NCI-H2029 treated with DMSO at 0.1 percent for 48 hours (cell line): ENCODE data around the gene FAM193A.
"Not testable (repeated sequence)": the region's sequence is repeated elsewhere in the genome, so short reads cannot be mapped to it uniquely, and the experiment has no call there.

Experiments
- DNase-seq: peaks from one replicate; lab custom pipeline; 2025; lab: John Stamatoyannopoulos, UW

FAM193A gene

DNA sequence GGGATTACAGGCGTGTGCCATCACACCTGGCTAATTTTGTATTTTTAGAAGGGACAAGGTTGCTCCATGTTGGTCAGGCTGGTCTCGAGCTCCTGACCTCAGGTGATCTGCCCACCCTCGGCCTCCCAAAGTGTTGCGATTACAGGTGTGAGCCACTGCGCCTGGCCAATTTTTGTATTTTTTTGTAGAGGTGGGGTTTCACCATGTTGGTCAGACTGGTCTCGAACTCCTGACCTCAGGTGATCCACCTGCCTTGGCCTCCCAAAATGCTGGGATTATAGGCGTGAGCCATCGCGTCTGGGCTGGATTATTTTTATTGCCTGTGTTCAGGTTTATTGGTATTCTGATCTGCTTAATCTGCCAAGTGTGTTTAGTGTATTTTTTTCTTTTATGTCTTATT lies 82.3 kb downstream of the FAM193A start:
- not testable (repeated sequence) for DNase-seq

DNA sequence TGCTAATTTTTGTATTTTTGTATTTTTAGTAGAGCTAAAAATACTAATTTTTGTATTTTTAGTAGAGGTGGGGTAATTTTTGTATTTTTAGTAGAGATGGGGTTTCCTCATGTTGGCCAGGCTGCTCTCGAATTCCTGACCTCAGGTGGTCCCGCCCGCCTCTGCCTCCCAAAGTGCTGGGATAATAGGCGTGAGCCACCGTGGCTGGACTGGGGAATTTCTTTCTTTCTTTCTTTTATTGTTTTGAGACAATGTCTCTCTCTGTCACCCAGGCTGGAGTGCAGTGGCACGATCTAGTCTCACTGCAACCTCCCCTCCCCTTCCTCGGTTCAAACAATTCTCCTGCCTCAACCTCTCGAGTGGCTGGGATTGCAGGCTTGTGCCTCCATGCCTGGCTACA lies 83.0 kb downstream of the FAM193A start:
- no peak for DNase-seq

DNA sequence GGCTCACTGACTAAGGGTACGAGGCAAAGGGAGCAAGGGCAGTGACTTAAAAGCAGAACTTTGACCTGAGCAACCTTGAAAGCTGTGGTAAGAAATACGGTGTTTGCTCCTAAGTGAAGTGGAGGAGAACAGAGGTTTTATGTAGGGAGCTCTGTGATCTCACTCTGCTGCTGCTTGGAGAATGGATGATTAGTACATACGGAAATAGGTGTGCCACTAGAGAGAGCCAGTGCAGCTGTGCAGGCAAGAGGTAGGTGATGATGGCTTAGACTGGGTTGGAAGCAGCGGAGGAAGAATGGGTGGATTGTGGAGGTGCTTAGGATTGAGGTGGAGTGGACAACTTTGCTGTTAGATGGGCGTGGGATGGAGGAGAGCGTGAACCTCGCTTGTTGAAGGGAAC lies 85.0 kb downstream of the FAM193A start:
- no peak for DNase-seq

DNA sequence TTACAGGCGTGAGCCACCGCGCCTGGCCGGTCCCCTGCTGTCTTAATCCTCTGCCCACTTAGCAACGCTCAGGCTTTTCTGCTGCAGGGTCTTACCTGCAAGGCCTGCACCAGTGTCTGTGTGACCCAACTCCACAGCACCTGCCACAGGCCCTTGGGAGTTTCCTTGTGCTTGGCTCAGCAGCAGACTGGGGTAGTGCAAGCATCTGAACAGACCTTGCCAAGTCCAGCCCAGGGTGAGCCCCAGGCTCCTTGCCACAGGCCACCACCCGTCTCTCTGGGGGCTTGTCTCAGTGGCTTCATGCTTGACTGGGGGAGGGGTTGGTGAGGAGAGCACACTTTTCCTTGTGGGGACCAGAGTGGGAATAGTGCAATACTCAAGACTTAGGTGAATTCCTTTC lies 87.0 kb downstream of the FAM193A start:
- no peak for DNase-seq

DNA sequence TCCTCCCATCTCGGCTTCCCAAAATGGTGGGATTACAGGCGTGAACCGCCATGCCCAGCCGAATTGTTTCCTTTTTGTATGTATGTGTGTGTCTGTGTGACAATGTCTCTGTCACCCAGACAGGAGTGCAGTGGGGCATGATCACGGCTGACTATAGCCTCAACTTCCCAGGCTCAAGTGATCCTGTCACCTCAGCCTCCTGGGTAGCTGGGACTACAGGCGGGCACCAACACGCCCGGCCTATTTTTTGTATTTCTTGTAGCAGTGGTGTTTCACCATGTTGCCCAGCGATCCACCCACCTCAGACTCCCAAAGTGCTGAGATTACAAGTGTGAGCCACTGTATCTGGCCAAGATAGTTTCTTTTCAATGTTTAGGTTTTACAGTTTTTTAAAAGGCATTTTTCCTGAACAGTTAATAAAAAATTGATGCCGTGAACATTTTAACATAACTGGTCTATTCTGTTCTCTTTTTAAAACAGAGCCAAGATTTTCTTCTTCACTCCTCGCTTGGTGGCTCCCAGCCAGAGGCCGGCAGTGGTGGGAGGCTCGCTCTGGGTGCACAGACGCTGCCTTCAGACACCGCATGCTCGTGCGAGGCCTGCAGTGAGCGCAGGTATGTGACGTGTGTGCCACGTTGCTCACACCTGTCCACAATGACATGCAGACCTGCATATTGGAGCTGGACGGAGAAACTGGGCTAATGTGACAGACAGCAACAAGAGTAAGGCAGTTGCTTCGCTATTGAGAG lies 88.5 kb downstream of the FAM193A start:
- DNase-seq, result no peak

DNA sequence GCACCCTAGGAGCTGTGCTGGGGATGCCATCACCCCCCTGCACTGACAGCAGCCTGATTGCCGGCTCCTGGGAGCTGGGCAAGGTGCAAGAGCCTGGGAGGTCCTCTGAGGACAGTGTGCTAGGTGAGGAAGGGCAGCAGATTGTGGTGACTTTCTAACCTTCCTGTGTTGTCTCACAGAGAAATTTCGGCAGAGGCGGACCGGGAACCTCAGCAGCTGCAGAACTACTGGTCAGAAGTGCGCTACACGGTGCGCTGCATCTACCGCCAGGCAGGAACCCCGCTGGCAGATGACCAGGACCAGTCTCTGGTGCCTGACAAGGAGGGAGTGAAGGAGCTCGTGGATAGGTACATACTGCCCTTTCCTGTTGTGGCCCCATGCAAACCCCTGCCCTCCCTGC lies 89.8 kb downstream of the FAM193A start:
- no peak for DNase-seq

DNA sequence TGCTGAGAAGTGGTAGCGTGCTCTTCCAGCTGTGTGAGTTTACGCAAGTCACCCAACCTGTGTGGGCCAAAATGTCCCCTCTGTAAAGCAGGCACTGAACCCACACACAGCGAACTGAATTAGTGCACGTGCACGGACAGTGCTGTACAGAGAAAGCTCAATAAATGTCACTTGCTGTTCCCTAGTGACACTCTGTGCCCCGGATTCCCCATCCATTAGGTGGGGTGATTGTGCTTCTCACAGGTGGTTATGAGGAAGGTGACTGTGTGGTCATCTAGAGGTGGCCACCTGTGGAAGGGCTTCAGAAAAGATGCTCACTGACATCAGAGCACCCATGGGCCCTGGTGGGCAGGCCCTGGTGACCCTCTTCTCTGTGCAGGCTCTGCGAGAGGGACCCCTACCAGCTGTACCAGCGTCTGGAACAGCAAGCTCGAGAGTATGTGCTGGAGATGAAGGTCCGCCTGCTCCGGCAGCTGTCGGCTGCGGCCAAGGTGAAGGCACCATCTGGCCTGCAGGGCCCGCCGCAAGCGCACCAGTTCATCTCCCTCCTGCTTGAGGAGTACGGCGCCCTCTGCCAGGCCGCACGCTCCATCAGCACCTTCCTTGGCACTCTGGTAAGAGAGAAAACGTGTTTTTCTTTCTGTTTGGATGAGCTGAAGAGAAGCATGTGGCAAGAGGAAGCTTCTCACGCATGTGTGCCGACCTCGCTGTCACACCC lies 94.3 kb downstream of the FAM193A start:
- DNase-seq, result no peak

DNA sequence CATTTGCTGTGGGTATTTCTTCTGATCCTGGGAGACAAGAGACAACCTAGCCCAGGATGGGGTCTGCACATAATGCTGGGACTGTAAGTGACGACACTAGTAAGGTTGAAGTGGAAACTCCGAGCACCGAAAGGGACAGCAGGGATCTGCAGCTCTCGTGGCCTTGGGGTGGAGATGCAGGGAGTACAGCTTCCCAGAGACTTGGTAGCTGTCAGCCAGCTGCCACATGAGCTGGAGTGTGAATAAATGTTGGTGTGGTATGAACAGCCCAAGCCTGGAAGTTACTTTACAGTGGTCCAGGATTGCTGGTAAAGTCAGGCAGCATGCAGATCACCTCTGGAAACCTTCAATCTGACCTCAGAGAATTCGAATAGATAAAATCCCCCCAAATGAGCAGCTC lies 97.6 kb downstream of the FAM193A start:
- DNase-seq, result no peak

DNA sequence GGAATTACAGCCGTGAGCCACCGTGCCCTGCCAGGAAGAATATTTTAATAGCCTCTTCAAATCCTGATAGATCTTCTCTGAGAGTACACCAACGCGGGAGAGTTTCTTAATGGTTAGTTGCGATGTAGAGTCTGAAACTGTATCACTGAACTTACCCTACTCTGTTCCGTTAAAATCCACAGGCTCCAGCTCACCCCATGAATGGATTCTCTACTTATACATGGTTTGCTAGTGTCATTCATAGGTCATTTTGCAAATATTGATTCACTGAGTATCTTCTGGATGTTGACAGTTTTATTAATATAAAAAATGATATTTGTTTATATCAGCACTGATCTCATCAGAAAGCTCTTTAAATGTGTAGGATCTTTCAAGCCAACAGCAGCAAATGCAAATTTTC lies 99.9 kb downstream of the FAM193A start:
- no peak for DNase-seq

DNA sequence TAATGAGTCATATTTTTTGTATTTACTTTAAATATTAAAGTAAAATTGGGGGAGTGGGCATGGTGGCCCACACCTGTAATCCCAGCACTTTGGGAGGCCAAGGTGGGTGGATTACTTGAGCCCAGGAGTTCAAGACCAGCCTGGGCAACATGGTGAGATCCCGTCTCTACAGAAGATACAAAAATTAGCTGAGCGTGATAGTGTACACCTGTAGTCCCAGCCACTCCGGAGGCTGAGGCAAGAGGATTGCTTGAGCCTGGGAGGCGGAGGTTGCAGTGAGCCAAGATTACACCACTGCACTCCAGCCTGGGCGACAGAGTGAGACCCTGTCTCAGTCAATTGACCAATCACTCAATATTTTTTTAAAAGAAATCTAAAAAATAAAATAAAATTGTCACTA lies 100.5 kb downstream of the FAM193A start:
- DNase-seq, result not testable (repeated sequence)

DNA sequence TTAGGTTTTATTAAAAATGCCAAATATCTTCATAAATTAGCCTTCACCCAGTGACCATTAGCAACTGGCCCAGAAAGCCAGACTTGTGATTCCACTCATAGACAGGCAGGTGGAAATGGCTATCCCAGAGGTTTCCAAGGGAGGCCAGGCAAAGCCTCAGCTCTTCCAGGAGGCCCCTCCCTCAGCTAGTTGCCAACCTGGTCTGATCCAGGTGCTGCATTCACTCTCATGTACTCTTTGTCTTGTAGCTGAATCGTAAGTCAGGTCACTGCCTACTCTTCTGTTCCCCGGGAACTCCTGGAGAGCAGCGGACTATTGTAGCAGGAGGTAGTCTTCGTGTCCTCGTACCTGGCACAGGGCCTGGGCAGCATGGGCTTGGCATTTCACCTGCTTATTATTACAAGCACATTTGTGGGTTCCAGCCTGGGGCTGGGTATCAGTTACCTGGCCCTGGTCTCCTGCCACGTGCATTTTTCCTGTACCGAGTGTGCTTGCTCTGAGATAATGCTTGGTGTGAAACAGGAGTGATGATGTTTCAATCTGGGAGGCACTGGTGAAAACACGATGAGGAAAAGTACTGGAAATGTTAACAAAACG lies 101.6 kb downstream of the FAM193A start:
- DNase-seq, result peak; percentile 75

DNA sequence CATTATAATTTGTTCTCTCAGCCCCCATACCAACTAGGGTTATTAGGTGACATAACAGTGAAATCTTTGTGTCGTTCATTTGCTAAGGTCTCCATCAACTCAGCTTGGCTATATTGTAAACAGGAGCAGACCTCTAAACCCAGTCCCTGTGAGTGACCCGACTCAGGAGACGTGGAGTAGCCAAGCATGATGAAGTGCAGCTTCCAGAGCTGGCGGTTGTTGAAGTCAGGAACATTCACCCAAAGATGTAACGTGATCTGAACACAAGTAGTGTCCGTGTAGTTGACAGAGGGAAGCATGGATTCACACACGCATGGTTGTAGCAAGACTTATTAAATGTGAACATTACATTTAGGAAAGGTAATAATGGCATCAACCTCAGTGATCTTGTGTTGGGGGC lies 102.3 kb downstream of the FAM193A start:
- no peak for DNase-seq

DNA sequence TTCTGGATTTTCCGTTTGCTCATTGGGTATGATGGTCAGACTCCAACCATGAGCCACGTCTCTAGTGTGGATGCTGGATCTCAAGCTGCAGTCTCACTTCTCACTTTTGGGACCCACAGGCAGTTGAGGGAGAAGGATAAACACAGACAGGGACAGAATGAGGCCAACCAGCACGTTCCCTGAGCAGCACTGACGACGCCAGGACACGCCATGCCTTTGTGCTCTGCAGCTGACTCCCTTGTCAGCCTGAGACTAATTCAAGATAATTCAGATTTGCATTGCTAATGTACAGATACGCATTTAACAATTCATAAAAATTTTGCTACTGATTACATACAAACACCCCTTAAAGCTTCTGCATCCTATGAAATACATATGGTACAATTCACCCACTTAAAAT lies 106.5 kb downstream of the FAM193A start:
- no peak for DNase-seq

DNA sequence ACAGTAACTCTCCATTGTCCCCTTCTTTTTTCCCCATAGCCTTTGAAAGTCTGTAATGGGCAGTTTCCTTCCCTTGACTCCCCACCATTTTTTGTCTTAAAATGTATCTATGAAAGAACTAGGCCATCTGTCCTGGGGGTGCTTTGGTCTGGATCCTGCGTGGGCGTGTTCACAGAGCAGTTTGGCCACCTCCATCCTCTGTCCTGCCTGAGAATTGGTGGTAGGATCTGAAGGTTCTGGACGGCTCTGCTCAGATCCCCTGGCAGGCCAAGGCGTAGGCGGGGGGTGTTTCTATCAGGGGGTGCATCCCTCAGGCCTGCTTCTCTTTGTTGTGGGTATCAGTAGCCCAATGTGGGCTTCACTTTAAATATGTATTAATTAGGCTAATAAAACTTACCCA lies 107.1 kb downstream of the FAM193A start:
- no peak for DNase-seq

DNA sequence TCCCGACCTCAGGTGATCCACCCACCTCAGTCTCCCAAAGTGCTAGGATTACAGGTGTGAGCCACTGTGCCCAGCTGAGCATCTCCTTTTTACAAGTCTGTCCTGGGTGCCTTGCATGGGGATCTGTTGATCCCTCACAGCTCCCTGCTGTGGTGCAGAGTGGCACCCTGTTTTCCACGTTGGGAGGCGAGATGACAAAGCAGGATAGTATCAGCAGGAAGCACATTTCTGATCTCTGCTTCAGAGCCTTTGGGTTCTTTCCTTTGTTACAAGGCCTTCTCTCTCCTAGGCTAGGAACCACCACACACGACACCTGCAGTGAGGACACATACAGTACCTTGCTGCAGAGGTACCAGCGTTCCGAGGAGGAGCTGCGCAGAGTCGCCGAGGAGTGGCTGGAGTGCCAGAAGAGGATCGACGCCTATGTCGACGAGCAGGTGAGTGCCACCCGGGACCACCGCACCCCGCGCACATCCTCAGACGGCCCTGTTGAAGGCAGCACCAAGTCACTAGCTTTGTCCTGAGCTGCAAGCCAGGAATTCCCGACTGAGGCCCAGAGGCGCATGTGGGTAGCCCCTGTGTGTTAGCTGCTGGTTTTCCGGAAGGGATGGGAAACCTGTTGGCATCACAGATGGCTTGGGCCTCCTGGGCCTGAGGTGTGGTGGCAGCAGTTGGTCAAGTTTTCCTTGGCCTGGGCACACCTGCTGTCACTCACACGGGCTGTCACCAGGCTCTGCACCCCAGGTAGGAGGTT lies 110.1 kb downstream of the FAM193A start:
- DNase-seq, result no peak

DNA sequence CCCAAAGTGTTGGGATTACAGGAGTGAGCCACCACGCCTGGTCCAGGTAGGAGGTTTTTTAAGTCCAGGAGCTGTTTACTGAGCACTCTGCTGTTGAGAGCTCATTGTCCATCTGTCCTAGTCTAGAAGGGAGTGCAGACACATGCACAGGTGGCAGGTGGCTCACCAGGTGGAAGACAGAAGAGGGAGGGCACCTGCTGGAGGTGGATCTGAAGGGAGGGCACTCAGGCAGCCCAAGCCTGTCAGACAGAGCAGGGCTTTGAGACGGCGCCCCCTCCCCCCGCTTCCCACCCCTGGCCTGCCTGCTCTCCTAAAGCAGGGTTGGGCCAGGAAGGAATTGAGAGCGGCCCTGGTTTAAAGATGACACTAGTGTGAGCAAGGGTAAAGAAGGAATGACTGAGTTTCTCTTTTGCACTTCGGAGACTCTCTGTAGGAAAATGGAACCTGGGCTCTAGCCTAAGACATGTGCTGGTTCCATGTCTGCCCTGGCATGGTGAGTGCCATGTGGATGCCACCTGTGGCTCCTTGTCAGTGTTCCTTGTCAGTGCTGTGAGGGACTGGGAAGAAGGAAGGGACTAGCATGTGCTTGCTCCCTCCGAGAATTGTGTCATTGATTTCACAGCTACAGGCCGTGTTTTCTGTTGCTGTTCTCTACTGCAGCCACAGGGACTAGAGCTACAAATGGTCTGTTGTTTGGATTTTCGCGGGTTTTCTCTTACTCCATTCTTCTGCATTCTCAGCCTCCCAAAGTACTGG lies 111.1 kb downstream of the FAM193A start:
- DNase-seq, result peak; percentile 55

DNA sequence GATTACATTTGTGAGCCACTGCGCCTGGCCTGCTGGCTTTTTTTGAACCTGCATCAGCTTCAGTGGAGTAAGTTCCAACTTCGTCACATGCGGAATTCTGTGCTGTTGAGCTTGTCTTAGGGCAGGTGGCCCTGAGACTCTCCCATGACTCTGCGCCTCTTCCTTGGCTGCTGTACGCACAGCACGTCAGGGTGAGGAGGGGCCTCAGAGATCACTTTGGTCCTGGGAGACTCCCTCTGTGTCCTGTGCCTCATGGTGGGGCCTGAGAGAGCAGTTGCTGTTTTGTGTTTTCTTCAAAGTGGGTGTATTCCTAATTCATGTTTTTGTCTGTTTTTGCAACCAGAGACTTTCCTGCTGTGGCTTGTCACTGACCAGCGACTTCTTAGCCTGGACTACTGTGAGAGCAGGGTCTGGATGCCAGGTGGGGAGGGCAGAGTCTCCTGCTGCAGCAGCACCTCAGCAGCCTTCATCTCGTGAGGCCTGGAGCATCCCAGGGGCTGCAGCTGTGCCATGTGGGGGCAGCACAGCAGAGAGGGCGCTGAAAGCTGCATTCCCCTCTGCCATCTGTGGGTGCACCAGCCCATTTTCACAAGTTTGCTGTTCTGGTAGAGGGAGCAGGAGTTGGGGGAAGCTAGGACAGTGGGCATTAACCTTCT lies 111.8 kb downstream of the FAM193A start:
- no peak for DNase-seq

DNA sequence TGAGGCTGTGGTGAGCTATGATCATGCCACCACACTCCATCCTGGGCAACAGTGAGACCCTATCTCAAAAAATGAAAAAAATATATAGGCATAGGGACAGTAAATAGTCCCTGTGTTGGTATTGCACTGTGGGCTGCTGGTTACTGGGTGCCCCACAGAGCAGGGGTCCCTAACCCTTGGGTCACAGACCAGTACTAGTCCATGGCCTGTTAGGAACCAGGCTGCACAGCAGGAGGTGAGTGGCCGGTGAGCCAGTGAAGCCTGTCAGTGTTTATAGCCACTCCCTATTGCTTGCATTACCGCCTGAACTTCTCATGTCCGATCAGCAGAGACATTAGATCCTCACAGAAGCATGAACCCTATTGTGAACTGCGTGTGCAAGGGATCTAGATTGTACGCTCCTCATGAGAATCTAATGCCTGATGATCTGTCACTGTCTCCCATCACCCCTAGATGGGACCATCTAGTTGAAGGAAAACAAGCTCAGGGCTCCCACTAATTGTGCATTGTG lies 113.2 kb downstream of the FAM193A start:
- no peak for DNase-seq

DNA sequence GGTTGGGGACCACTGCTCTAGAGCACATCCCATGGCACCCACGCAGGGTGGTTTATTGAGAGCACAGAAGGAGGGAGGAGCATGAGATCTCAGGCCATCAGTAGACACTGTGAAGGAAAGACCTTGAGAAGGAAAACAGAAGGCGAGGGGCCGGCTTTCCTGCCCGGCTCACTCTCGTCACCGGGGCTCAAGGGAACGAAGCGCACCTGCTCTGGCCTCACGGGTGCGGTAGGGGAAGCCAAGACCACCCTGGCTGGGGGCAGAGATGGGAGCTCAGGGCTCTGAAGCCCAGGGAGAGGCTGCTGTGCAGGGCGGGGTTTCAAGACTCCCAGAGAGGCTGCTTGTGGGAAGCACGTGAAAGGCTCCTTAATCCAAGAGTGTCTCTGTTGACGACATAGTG lies 113.8 kb downstream of the FAM193A start:
- DNase-seq, result no peak

DNA sequence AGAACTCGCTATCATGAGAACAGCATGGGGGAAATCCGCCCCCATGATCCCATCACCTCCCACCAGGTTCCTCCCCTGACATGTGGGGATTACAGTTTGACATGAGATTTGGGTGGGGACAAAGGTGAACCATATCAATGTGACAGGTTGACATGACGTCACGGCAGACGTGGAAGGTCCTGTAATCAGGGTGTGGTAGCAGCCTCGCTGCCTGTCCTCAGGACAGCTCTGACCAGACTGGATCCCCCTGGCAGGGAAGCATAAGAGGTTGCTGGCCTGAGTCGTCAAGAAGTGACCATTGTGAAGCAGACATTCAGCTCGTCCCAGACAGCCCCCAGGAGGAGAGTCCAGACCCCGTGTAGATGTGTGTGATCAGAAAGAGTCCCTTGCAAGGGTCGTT lies 115.1 kb downstream of the FAM193A start:
- DNase-seq, result no peak

DNA sequence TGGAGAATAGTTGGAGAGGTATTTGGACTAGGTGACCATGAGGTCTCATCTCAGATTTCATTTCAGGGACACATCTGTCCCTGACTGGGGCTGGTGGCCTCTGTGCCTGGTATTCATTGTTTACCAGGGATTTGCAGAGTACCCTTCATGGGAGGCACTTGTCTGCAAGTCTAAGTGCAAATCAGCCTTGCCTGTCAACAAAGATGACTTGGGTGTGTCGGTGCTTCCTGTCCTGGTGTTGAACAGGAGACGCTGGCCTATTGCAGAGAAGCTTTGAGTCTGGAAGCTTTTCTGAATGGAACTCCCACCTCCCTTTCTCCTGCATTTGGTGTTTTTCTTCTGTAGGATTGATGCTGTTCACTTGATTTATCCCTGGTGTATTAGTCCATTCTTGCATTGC lies 115.6 kb downstream of the FAM193A start:
- DNase-seq, result peak; percentile 70
